Left ventricle myocardium inferior (tissue), 1 donor: ENCODE results near the gene DMAC1. TPM values are rescaled to one million over a fixed set of nuclear protein-coding genes. Genes with fewer than 3 reads are reported as not detected.

Experiments used
- DNase-seq: peaks from one replicate; pipeline ENCODE4 v3.0.0-alpha.2; 2020
- H3K27ac ChIP-seq: fragments of 200-600 bp; replicated peaks from 2 replicates; pipeline ENCODE4 v1.8.0; 2021
- H3K27me3 ChIP-seq: fragments of 200-600 bp; 2 replicates; pipeline ENCODE4 v1.8.0; 2021; ENCODE audit warnings: low read depth
- H3K36me3 ChIP-seq: fragments of 200-600 bp; 2 replicates; pipeline ENCODE4 v1.8.0; 2021
- H3K4me1 ChIP-seq: fragments of 200-600 bp; 2 replicates; pipeline ENCODE4 v1.8.0; 2021
- H3K4me3 ChIP-seq: fragments of 200-600 bp; 2 replicates; pipeline ENCODE4 v1.8.0; 2021; ENCODE audit warnings: mild to moderate bottlenecking, moderate library complexity
- H3K9me3 ChIP-seq: fragments of 200-600 bp; replicated peaks from 2 replicates; pipeline ENCODE4 v1.8.0; 2021
- CTCF ChIP-seq: fragments of 200-600 bp; IDR thresholded peaks from 2 replicates; pipeline ENCODE4 v1.8.0; 2021; ENCODE audit warnings: antibody characterized with exemption, mild to moderate bottlenecking, borderline replicate concordance
- intact Hi-C: fragments of 100-400 bp; cut with micrococcal nuclease; formaldehyde crosslinking; loops from one replicate; pipeline ENCODE4 v1.11.0; 2022
- total RNA-seq: library from RNA; stranded (reverse); fragmentation: NEBNext Ultra II Directional; extraction: Animal tissue kit (Norgen Biotek cat#: 25700); gene quantifications from one replicate; pipeline ENCODE4 v1.2.1, GENCODE V29; 2021
- donor health status: DM: no; HTN: yes; CAD: no; lungs with severe emphysema.

DMAC1 gene
- total RNA-seq, 1 donor from 2014 or later: 139 TPM

- Histone ChIP-seq H3K27me3 (no peaks in the 10 kb centered on the region), H3K27ac (no peak overlapping the region), H3K4me3 (no peak overlapping the region), H3K9me3 (no peaks in the 10 kb centered on the region), H3K4me1 (peaks cover 4% of the 10 kb centered on the region), H3K36me3 (peaks cover 38% of the 10 kb centered on the region)
- no peak for TF ChIP-seq CTCF
- intact Hi-C loops: no loop called here
- DNase-seq: no peak
Measured at GRCh38 chr9:7791394-7791793, 8.2 kb downstream of the DMAC1 start.

GRCh38 chr9:7790819-7791182 lies 8.8 kb downstream of the DMAC1 start:
- intact Hi-C loops: no loop called here
- no peak for TF ChIP-seq CTCF
- Histone ChIP-seq H3K4me3 (no peak overlapping the region), H3K27me3 (no peaks in the 10 kb centered on the region), H3K27ac (no peak overlapping the region), H3K9me3 (no peaks in the 10 kb centered on the region), H3K4me1 (peaks cover 4% of the 10 kb centered on the region), H3K36me3 (peaks cover 32% of the 10 kb centered on the region)
- no peak for DNase-seq

- no peak for TF ChIP-seq CTCF
- no peak for DNase-seq
- no peaks in the 10 kb centered on the region for H3K27me3 ChIP-seq
- H3K36me3 ChIP-seq: peaks cover 26% of the 10 kb centered on the region
- no peak overlapping the region for H3K27ac ChIP-seq
- peaks cover 4% of the 10 kb centered on the region for H3K4me1 ChIP-seq
- intact Hi-C loops: no loop called here
- no peaks in the 10 kb centered on the region for H3K9me3 ChIP-seq
- no peak overlapping the region for H3K4me3 ChIP-seq
Measured at GRCh38 chr9:7790022-7790818, 9.4 kb downstream of the DMAC1 start.

GRCh38 chr9:7788772-7789171 lies 10.8 kb downstream of the DMAC1 start:
- intact Hi-C loops: no loop called here

DNA sequence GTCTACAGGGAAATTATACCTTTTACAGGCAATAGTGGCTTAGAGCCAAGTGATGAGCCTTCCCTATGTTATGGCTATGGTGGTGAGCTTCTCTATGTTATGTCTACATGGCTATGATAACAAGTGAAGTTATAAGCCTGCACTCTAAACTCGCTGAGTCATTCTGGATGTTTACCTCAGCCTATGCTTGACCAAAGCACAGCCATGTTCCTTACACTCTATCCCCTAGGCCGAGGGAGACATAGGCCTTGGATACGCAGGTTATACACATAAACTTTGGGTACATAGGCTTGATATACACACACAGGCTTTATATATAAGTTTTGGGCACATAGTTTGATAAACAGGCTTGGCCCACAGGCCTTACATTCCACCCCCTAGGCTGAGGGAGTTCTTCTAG lies 13.8 kb downstream of the DMAC1 start:
- intact Hi-C loops: no loop called here
- Histone ChIP-seq H3K27me3 (no peaks in the 10 kb centered on the region), H3K4me1 (peaks cover 12% of the 10 kb centered on the region), H3K9me3 (no peaks in the 10 kb centered on the region), H3K27ac (no peak overlapping the region), H3K4me3 (no peak overlapping the region), H3K36me3 (no peaks in the 10 kb centered on the region)
- no peak for DNase-seq
- no peak for TF ChIP-seq CTCF

More at GRCh38 chr9:7788772-7789171, 10.8 kb downstream of the DMAC1 start:
- no peak for DNase-seq
- no peaks in the 10 kb centered on the region for H3K9me3 ChIP-seq
- no peak for TF ChIP-seq CTCF
- no peak overlapping the region for H3K4me3 ChIP-seq
- H3K4me1 ChIP-seq: peaks cover 4% of the 10 kb centered on the region
- H3K36me3 ChIP-seq: peaks cover 12% of the 10 kb centered on the region
- no peaks in the 10 kb centered on the region for H3K27me3 ChIP-seq
- H3K27ac ChIP-seq: no peak overlapping the region
